Liver (tissue), 9 donors: ENCODE results near the gene GMDS. TPM values are rescaled to one million over a fixed set of nuclear protein-coding genes. Genes with fewer than 3 reads are reported as not detected.
"Not testable (repeated sequence)": the region's sequence is repeated elsewhere in the genome, so short reads cannot be mapped to it uniquely, and the experiment has no call there.

Source experiments
- DNase-seq: peaks from one replicate; pipeline ENCODE4 v3.0.0-alpha.2; 2017; ENCODE audit warnings: low spot score
- H3K27ac ChIP-seq, 2 donors: one replicate each; pipeline ENCODE4 v1.7.0; 2013; ENCODE audit warnings: inconsistent platforms in 2 of 2, low read length in 2 of 2, control low read depth in 1 of 2, low read depth in 1 of 2, mild to moderate bottlenecking in 1 of 2
- H3K27me3 ChIP-seq, 4 donors: one replicate each; pipeline versions ENCODE4 v1.6.1 to v1.7.0; 2013; ENCODE audit warnings: low read length in 3 of 4, inconsistent platforms in 1 of 4, mild to moderate bottlenecking in 1 of 4, moderate library complexity in 1 of 4; ENCODE audit not compliant: control insufficient read depth in 4 of 4, insufficient read depth in 4 of 4
- H3K36me3 ChIP-seq, 4 donors: one replicate each; pipeline versions ENCODE4 v1.6.1 to v1.7.0; 2013; ENCODE audit warnings: low read length in 3 of 4, mild to moderate bottlenecking in 3 of 4, low read depth in 1 of 4, moderate library complexity in 1 of 4; ENCODE audit not compliant: control insufficient read depth in 4 of 4, insufficient read depth in 3 of 4
- H3K4me1 ChIP-seq, 4 donors: one replicate each; pipeline versions ENCODE4 v1.6.1 to v1.7.0; 2013; ENCODE audit warnings: low read length in 3 of 4, mild to moderate bottlenecking in 3 of 4, moderate library complexity in 1 of 4; ENCODE audit not compliant: control insufficient read depth in 4 of 4, insufficient read depth in 4 of 4
- H3K4me3 ChIP-seq, 3 donors: one replicate each; pipeline versions ENCODE4 v1.6.1 to v1.7.0; 2013; ENCODE audit warnings: low read length in 3 of 3, control low read depth in 1 of 3, low read depth in 1 of 3, mild to moderate bottlenecking in 1 of 3
- H3K9ac ChIP-seq, 2 donors: one replicate each; pipeline ENCODE4 v1.7.0; 2013; ENCODE audit warnings: low read length in 2 of 2, mild to moderate bottlenecking in 2 of 2, moderate library complexity in 2 of 2, control low read depth in 1 of 2, low read depth in 1 of 2
- H3K9me3 ChIP-seq, 4 donors: one replicate each; pipeline versions ENCODE4 v1.6.1 to v1.7.0; 2013; ENCODE audit warnings: low read length in 3 of 4; ENCODE audit not compliant: control insufficient read depth in 4 of 4
- CTCF ChIP-seq: fragments of 150-350 bp; IDR thresholded peaks from 2 replicates; pipeline ENCODE4 v1.5.1; 2017; ENCODE audit warnings: improper control_type of control experiment, low read depth, low read length; ENCODE audit not compliant: missing input control
- EGR1 ChIP-seq, 2 donors: IDR thresholded peaks; 2 replicates each; pipeline ENCODE4 v1.6.1; 2016 to 2018; ENCODE audit warnings: antibody characterized with exemption in 2 of 2, low read depth in 2 of 2
- FOXA1 ChIP-seq: IDR thresholded peaks from 2 replicates; pipeline ENCODE4 v1.6.1; 2016; ENCODE audit warnings: antibody characterized with exemption
- GABPA ChIP-seq, 2 donors: IDR thresholded peaks in 1 of 2; conservative IDR thresholded peaks in 1 of 2; 2 replicates each; pipeline ENCODE4 v1.6.1; 2016; ENCODE audit warnings: antibody characterized with exemption in 2 of 2, mild to moderate bottlenecking in 1 of 2, moderate library complexity in 1 of 2
- HNF4A ChIP-seq, 2 donors: conservative IDR thresholded peaks; 2 replicates each; pipeline ENCODE4 v1.6.1; 2016; ENCODE audit warnings: antibody characterized with exemption in 2 of 2, mild to moderate bottlenecking in 2 of 2
- HNF4G ChIP-seq: IDR thresholded peaks from 2 replicates; pipeline ENCODE4 v1.6.1; 2016; ENCODE audit warnings: antibody characterized with exemption
- JUND ChIP-seq, 2 donors: IDR thresholded peaks; 2 replicates each; pipeline ENCODE4 v1.6.1; 2016; ENCODE audit warnings: antibody characterized with exemption in 2 of 2
- NR2F2 ChIP-seq: IDR thresholded peaks from 2 replicates; pipeline ENCODE4 v1.6.1; 2016; ENCODE audit warnings: antibody characterized with exemption
- RXRA ChIP-seq, 2 donors: IDR thresholded peaks; 2 replicates each; pipeline ENCODE4 v1.6.1; 2017 to 2018; ENCODE audit warnings: antibody characterized with exemption in 2 of 2, mild to moderate bottlenecking in 1 of 2
- SP1 ChIP-seq: IDR thresholded peaks from 2 replicates; pipeline ENCODE4 v1.6.1; 2018; ENCODE audit warnings: antibody characterized with exemption, mild to moderate bottlenecking
- TAF1 ChIP-seq: conservative IDR thresholded peaks from 2 replicates; pipeline ENCODE4 v1.6.1; 2016; ENCODE audit warnings: antibody characterized with exemption, mild to moderate bottlenecking
- YY1 ChIP-seq: IDR thresholded peaks from 2 replicates; pipeline ENCODE4 v1.6.1; 2016; ENCODE audit warnings: antibody characterized with exemption, mild to moderate bottlenecking
- ZBTB33 ChIP-seq: IDR thresholded peaks from 2 replicates; pipeline ENCODE4 v1.6.1; 2016; ENCODE audit warnings: antibody characterized with exemption
- WGBS: extraction: QIAGEN DNeasy Blood & Tissue Kit; methylation state at CpG from one replicate; pipeline ENCODE4 v1.1.7; 2013; 5-methylcytosine and 5-hydroxymethylcytosine counted together
- polyA plus RNA-seq, 2 donors: library from polyadenylated mRNA; stranded (reverse) in 1 of 2; unstranded in 1 of 2; fragments of 200-250 nt in 1 of 2; fragments of >200 nt in 1 of 2; fragmentation: Nextera tagmentation in 1 of 2; extraction: Ambion mirVana in 1 of 2; gene quantifications; one replicate each; pipeline versions ENCODE4 v1.2.1 to v1.2.3, GENCODE V29; 2013 to 2015
- total RNA-seq, 2 donors: library from RNA; depleted of rRNA; stranded (reverse); fragments of >200 nt; gene quantifications; one replicate each; pipeline ENCODE4 v1.2.3, GENCODE V29; 2014
- TF ChIP-seq, protein P1 (sequence below): IDR thresholded peaks from 2 replicates; pipeline ENCODE4 v1.6.1; 2016; ENCODE audit warnings: antibody characterized with exemption, mild to moderate bottlenecking
- donor health status: healthy.
- donor health status: healthy.
- donor health status: healthy.
- donor health status: healthy.
- donor health status: healthy.

GMDS gene
- total and polyA plus RNA-seq, 4 donors = 3.5 to 15.6 (median 13.0) TPM

- Histone ChIP-seq H3K36me3 (peaks cover 0 to 1% (median 0%) of the 10 kb centered on the region in 4 donors), H3K4me1 (no peaks in the 10 kb centered on the region), H3K4me3 (no peak overlapping the region), H3K9me3 (no peaks in the 10 kb centered on the region), H3K9ac (no peak overlapping the region), H3K27ac (no peak overlapping the region), H3K27me3 (no peaks in the 10 kb centered on the region)
- TF ChIP-seq HNF4A (conservative IDR thresholded peaks at IDR 0.05) = no peak
- TF ChIP-seq ZBTB33 = no peak
- no peak for TF ChIP-seq HNF4G
- no peak for TF ChIP-seq RXRA (IDR thresholded peaks at IDR 0.05)
- no peak for TF ChIP-seq TAF1
- no peak for TF ChIP-seq GABPA (IDR thresholded peaks at IDR 0.05 in 1 of 2, conservative IDR thresholded peaks at IDR 0.05 in 1 of 2)
- no peak for TF ChIP-seq JUND (IDR thresholded peaks at IDR 0.05)
- no peak for TF ChIP-seq EGR1 (IDR thresholded peaks at IDR 0.05; ENCODE audit: low read depth in 2 of 2)
- TF ChIP-seq CTCF = no peak
- TF ChIP-seq NR2F2 = no peak
- TF ChIP-seq SP1 = no peak
- TF ChIP-seq YY1 = no peak
- TF ChIP-seq FOXA1 = no peak
- TF ChIP-seq, protein P1, sequence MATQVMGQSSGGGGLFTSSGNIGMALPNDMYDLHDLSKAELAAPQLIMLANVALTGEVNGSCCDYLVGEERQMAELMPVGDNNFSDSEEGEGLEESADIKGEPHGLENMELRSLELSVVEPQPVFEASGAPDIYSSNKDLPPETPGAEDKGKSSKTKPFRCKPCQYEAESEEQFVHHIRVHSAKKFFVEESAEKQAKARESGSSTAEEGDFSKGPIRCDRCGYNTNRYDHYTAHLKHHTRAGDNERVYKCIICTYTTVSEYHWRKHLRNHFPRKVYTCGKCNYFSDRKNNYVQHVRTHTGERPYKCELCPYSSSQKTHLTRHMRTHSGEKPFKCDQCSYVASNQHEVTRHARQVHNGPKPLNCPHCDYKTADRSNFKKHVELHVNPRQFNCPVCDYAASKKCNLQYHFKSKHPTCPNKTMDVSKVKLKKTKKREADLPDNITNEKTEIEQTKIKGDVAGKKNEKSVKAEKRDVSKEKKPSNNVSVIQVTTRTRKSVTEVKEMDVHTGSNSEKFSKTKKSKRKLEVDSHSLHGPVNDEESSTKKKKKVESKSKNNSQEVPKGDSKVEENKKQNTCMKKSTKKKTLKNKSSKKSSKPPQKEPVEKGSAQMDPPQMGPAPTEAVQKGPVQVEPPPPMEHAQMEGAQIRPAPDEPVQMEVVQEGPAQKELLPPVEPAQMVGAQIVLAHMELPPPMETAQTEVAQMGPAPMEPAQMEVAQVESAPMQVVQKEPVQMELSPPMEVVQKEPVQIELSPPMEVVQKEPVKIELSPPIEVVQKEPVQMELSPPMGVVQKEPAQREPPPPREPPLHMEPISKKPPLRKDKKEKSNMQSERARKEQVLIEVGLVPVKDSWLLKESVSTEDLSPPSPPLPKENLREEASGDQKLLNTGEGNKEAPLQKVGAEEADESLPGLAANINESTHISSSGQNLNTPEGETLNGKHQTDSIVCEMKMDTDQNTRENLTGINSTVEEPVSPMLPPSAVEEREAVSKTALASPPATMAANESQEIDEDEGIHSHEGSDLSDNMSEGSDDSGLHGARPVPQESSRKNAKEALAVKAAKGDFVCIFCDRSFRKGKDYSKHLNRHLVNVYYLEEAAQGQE = no peak
- 91% methylated on average over 11 of the region's 11 CpGs for whole genome bisulfite sequencing
- no peak for DNase-seq
Observed at GRCh38 chr6:1669996-1670395, 575.4 kb downstream of the GMDS start.

- H3K27me3 ChIP-seq, H3K4me1 ChIP-seq, DNase-seq, H3K36me3 ChIP-seq, H3K9ac ChIP-seq, H3K9me3 ChIP-seq, H3K27ac ChIP-seq, H3K4me3 ChIP-seq: not testable (repeated sequence)
- WGBS = 97% methylated on average over 5 of the region's 5 CpGs
Observed at GRCh38 chr6:1668456-1668855, 576.9 kb downstream of the GMDS start.
